PC-9 (cell line): ENCODE data around the gene TOM1L2. TPM values are rescaled to one million over a fixed set of nuclear protein-coding genes. Genes with fewer than 3 reads are reported as not detected.

Experiments
- BruUV-seq: library from RNA; stranded (reverse); fragments of 400-500 nt; replicated peaks from 2 replicates; lab custom pipeline; 2021; lab: Mats Ljungman, UMichigan
- CTCF ChIA-PET: fragments of 300-600 bp; sonication (Branson Sonifier 250); formaldehyde crosslinking; loops from one replicate; lab custom pipeline; 2022; ENCODE audit warnings: antibody characterized with exemption; lab: Charles Lee
- POLR2A ChIA-PET: fragments of 300-600 bp; sonication (Branson Sonifier 250); formaldehyde crosslinking; loops from one replicate; lab custom pipeline; 2022; ENCODE audit warnings: antibody characterized with exemption; ENCODE audit not compliant: unreplicated experiment; lab: Charles Lee
- DNase-seq, 2 experiments: peaks; one replicate each; pipeline versions ENCODE4 v3.0.0 to v3.0.0-alpha.2; 2015 to 2022; ENCODE audit warnings: mixed read lengths in 1 of 2
- H2AFZ ChIP-seq: fragments of 200-600 bp; sonication (generic); 2 replicates; pipeline ENCODE4 v1.8.1; 2017; ENCODE audit warnings: antibody characterized with exemption
- H3F3A ChIP-seq: fragments of 200-600 bp; sonication (generic); 2 replicates; pipeline ENCODE4 v1.8.1; 2017; ENCODE audit warnings: antibody characterized with exemption, mild to moderate bottlenecking, low read depth; ENCODE audit not compliant: insufficient read depth
- H3K27ac ChIP-seq: fragments of 200-600 bp; sonication (generic); 2 replicates; pipeline ENCODE4 v1.6.1; 2016; ENCODE audit warnings: mixed run types
- H3K27me3 ChIP-seq: fragments of 200-600 bp; sonication (generic); 2 replicates; pipeline ENCODE4 v1.6.1; 2016; ENCODE audit warnings: low read depth, mixed run types; ENCODE audit not compliant: insufficient read depth
- H3K36me3 ChIP-seq: fragments of 200-600 bp; sonication (generic); 2 replicates; pipeline ENCODE4 v1.6.1; 2016; ENCODE audit warnings: low read depth, mixed run types
- H3K4me1 ChIP-seq: fragments of 200-600 bp; sonication (generic); replicated peaks from 2 replicates; pipeline ENCODE4 v1.6.1; 2016; ENCODE audit warnings: mixed run types; ENCODE audit not compliant: insufficient read depth
- H3K4me2 ChIP-seq: fragments of 200-600 bp; sonication (generic); 2 replicates; pipeline ENCODE4 v1.6.1; 2017; ENCODE audit warnings: mixed run types
- H3K4me3 ChIP-seq: fragments of 200-600 bp; sonication (generic); 2 replicates; pipeline ENCODE4 v1.6.1; 2016; ENCODE audit warnings: mixed run types
- H3K79me2 ChIP-seq: fragments of 200-600 bp; sonication (generic); 2 replicates; pipeline ENCODE4 v1.6.1; 2017; ENCODE audit warnings: low read depth, mixed run types
- H3K9me2 ChIP-seq: fragments of 200-600 bp; sonication (generic); 2 replicates; pipeline ENCODE4 v1.8.1; 2017; ENCODE audit warnings: mild to moderate bottlenecking; ENCODE audit not compliant: insufficient read depth
- H3K9me3 ChIP-seq: fragments of 200-600 bp; sonication (generic); 2 replicates; pipeline ENCODE4 v1.8.1; 2016; ENCODE audit warnings: low read depth; ENCODE audit not compliant: insufficient read depth
- H4K20me1 ChIP-seq: fragments of 200-600 bp; sonication (generic); 2 replicates; pipeline ENCODE4 v1.8.1; 2017; ENCODE audit not compliant: insufficient read depth
- CTCF ChIP-seq: fragments of 200-600 bp; sonication (generic); conservative IDR thresholded peaks from 2 replicates; pipeline ENCODE4 v1.6.1; 2017; ENCODE audit warnings: mixed run types, antibody characterized with exemption, mild to moderate bottlenecking, moderate library complexity
- EZH2 ChIP-seq: fragments of 200-600 bp; sonication (generic); IDR thresholded peaks from 2 replicates; pipeline ENCODE4 v1.8.0; 2017; ENCODE audit warnings: antibody characterized with exemption, low read depth
- intact Hi-C: fragments of 100-400 bp; cut with micrococcal nuclease; formaldehyde crosslinking; loops from one replicate; pipeline ENCODE4 v1.10.0; 2022; ENCODE audit not compliant: unreplicated experiment
- total RNA-seq: library from RNA; stranded (reverse); gene quantifications from 2 replicates; pipeline ENCODE4 v1.2.3, GENCODE V29; 2021

Gene TOM1L2
- total RNA-seq, 1 experiment from 2014 or later, result 68.5 TPM

DNA sequence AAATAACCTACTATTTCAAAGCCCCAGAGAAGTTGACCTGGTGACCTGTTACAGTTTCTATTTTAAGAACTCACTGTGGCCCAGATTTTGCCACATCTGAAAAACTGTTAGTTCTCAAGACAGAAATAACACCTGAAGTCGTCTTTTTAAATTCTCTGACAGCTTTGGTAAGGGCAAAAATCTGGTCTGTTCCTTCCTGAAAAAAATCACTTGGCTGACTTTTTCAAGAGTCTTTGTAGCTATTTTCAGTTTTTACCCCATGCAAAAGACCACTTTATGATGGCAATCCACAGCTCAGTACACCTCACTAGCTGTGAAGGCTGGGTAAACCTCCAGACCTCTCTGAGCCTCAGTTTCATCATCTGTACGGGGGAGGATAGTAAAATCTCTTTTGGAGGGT lies 74.8 kb downstream of the TOM1L2 start:
- POLR2A ChIA-PET, result no interaction called here
- TF ChIP-seq EZH2 (no peak), CTCF (no peak)
- no peaks in the 10 kb centered on the region for H4K20me1 ChIP-seq
- no peaks in the 10 kb centered on the region for H3K27me3 ChIP-seq
- no peak overlapping the region for H3K4me2 ChIP-seq
- no peak overlapping the region for H3K4me3 ChIP-seq
- peaks cover 23% of the 10 kb centered on the region for H3F3A ChIP-seq
- no peak overlapping the region for H2AFZ ChIP-seq
- intact Hi-C loops, result no loop called here
- peaks cover 31% of the 10 kb centered on the region for H3K4me1 ChIP-seq
- H3K36me3 ChIP-seq, result no peaks in the 10 kb centered on the region
- no peak overlapping the region for H3K27ac ChIP-seq
- no peaks in the 10 kb centered on the region for H3K9me3 ChIP-seq
- CTCF ChIA-PET, result interaction anchor here (0.6 to 0.9 kb wide), 2 partner anchors 21 to 29 kb away, joined by 3 to 8 read pairs; no protein-coding TSS in a partner anchor
- no peaks in the 10 kb centered on the region for H3K9me2 ChIP-seq
- H3K79me2 ChIP-seq, result no peaks in the 10 kb centered on the region
- DNase-seq, result no peak
- no TSS peak for BruUV-seq

DNA sequence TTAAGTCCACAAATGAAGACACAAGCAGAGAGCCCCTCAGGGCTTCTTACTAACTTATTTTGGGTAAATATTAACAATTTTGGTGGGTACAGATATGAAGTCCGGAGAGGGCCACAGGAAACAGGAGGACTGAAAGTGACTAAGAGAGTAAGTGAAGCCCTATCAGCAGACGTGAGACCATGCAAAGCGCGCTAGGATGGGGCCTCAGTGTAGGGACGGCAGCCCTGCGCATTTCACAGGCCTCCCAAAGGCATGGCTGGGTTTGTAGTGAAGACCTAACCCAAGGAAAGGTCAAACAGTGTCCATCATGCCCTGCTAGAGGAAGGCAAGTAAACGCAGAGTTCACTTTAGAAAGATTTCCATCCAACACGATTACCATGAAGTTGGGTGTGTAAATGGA lies 75.5 kb downstream of the TOM1L2 start:
- no peak for DNase-seq
- no peak overlapping the region for H3K27ac ChIP-seq
- ChIA-PET CTCF (interaction anchor here (0.9 kb wide), 1 partner anchor 22 kb away, joined by 3 read pairs; no protein-coding TSS in a partner anchor), POLR2A (no interaction called here)
- BruUV-seq, result no TSS peak
- H2AFZ ChIP-seq, result no peak overlapping the region
- peaks cover 23% of the 10 kb centered on the region for H3F3A ChIP-seq
- H3K27me3 ChIP-seq, result no peaks in the 10 kb centered on the region
- no peaks in the 10 kb centered on the region for H3K9me2 ChIP-seq
- H3K4me1 ChIP-seq, result peaks cover 24% of the 10 kb centered on the region
- intact Hi-C loops, result no loop called here
- no peaks in the 10 kb centered on the region for H3K9me3 ChIP-seq
- no peak overlapping the region for H3K4me2 ChIP-seq
- no peaks in the 10 kb centered on the region for H3K79me2 ChIP-seq
- H3K4me3 ChIP-seq, result no peak overlapping the region
- TF ChIP-seq CTCF (no peak), EZH2 (no peak)
- no peaks in the 10 kb centered on the region for H3K36me3 ChIP-seq
- H4K20me1 ChIP-seq, result no peaks in the 10 kb centered on the region

GRCh38 chr17:17893801-17894644 lies 78.2 kb downstream of the TOM1L2 start:
- Histone ChIP-seq H2AFZ (no peak overlapping the region), H3K79me2 (no peaks in the 10 kb centered on the region), H3K4me2 (no peak overlapping the region), H3K36me3 (no peaks in the 10 kb centered on the region), H3K4me3 (no peak overlapping the region), H4K20me1 (no peaks in the 10 kb centered on the region), H3K9me3 (no peaks in the 10 kb centered on the region), H3F3A (no peaks in the 10 kb centered on the region), H3K27me3 (no peaks in the 10 kb centered on the region), H3K4me1 (no peaks in the 10 kb centered on the region), H3K9me2 (no peaks in the 10 kb centered on the region), H3K27ac (no peak overlapping the region)
- no peak for DNase-seq
- ChIA-PET POLR2A (no interaction called here), CTCF (no interaction called here)
- no peak for TF ChIP-seq CTCF
- no peak for TF ChIP-seq EZH2
- intact Hi-C loops, result no loop called here
- no TSS peak for BruUV-seq
